GM21786 (cell line): ENCODE data around the gene CSNK1G3.
"Not testable (repeated sequence)": the region's sequence is repeated elsewhere in the genome, so short reads cannot be mapped to it uniquely, and the experiment has no call there.

ENCODE experiments used
- ATAC-seq: cut with Tn5 transposase; IDR thresholded peaks from one replicate; pipeline ENCODE4 v1.9.1; 2021; ENCODE audit not compliant: unreplicated experiment

CSNK1G3 gene

GRCh38 chr5:123511648-123512605 is at the start of gene CSNK1G3:
Gene CSNK1G3 (plus strand): TSS chr5:123512177. CDS start chr5:123545664, 33,487 bp downstream.
- peak; percentile 94 for ATAC-seq

GRCh38 chr5:123466839-123467238 is 45.1 kb upstream of the CSNK1G3 start:
- ATAC-seq, result not testable (repeated sequence)

GRCh38 chr5:123471385-123471784 is 40.6 kb upstream of the CSNK1G3 start:
- ATAC-seq, result no peak

GRCh38 chr5:123472150-123472924 is 39.6 kb upstream of the CSNK1G3 start:
- ATAC-seq, result no peak

GRCh38 chr5:123474228-123474627 is 37.7 kb upstream of the CSNK1G3 start:
- no peak for ATAC-seq

- no peak for ATAC-seq
Observed at GRCh38 chr5:123476731-123477130, 35.2 kb upstream of the CSNK1G3 start.

- ATAC-seq, result no peak
Observed at GRCh38 chr5:123478546-123478945, 33.4 kb upstream of the CSNK1G3 start.

GRCh38 chr5:123482258-123482657 is 29.7 kb upstream of the CSNK1G3 start:
- no peak for ATAC-seq

- ATAC-seq, result no peak
Observed at GRCh38 chr5:123483446-123484077, 28.4 kb upstream of the CSNK1G3 start.

GRCh38 chr5:123485275-123485674 is 26.7 kb upstream of the CSNK1G3 start:
- no peak for ATAC-seq

GRCh38 chr5:123486951-123487655 is 24.9 kb upstream of the CSNK1G3 start:
- ATAC-seq, result no peak

- ATAC-seq, result no peak
Observed at GRCh38 chr5:123490974-123491373, 21.0 kb upstream of the CSNK1G3 start.

- not testable (repeated sequence) for ATAC-seq
Observed at GRCh38 chr5:123495211-123495610, 16.8 kb upstream of the CSNK1G3 start.

- ATAC-seq, result no peak
Observed at GRCh38 chr5:123496892-123497291, 15.1 kb upstream of the CSNK1G3 start.

- no peak for ATAC-seq
Observed at GRCh38 chr5:123500471-123500870, 11.5 kb upstream of the CSNK1G3 start.

GRCh38 chr5:123502120-123502519 is 9.9 kb upstream of the CSNK1G3 start:
- no peak for ATAC-seq

GRCh38 chr5:123503299-123503698 is 8.7 kb upstream of the CSNK1G3 start:
- no peak for ATAC-seq

- no peak for ATAC-seq
Observed at GRCh38 chr5:123505633-123506032, 6.3 kb upstream of the CSNK1G3 start.

- ATAC-seq, result no peak
Observed at GRCh38 chr5:123508441-123508840, 3.5 kb upstream of the CSNK1G3 start.

GRCh38 chr5:123511290-123511647 is 708 bp upstream of the CSNK1G3 start:
- no peak for ATAC-seq
